ENCODE data around the gene MDFI.

The MDFI gene

GRCh38 chr6:41674231-41675000 lies 36.1 kb downstream of the MDFI start:
- no peak for DNase-seq

GRCh38 chr6:41675176-41675775 lies 37.0 kb downstream of the MDFI start:
- DNase-seq, result no peak

GRCh38 chr6:41675992-41676391 lies 37.7 kb downstream of the MDFI start:
- no peak for DNase-seq

- DNase-seq, result no peak
Observed at GRCh38 chr6:41676431-41676830, 38.2 kb downstream of the MDFI start.

GRCh38 chr6:41677124-41677921 lies 39.1 kb downstream of the MDFI start:
- DNase-seq, result no peak

- no peak for DNase-seq
Observed at GRCh38 chr6:41678511-41679084, 40.3 kb downstream of the MDFI start.

- no peak for DNase-seq
Observed at GRCh38 chr6:41679696-41680095, 41.4 kb downstream of the MDFI start.

- DNase-seq, result no peak
Observed at GRCh38 chr6:41680182-41680965, 42.1 kb downstream of the MDFI start.

- peak; percentile 81 for DNase-seq
Observed at GRCh38 chr6:41682056-41682477, 43.8 kb downstream of the MDFI start.

- DNase-seq, result no peak
Observed at GRCh38 chr6:41682497-41683272, 44.4 kb downstream of the MDFI start.

- DNase-seq, result no peak
Observed at GRCh38 chr6:41683273-41683522, 44.9 kb downstream of the MDFI start.

GRCh38 chr6:41683523-41684310 lies 45.4 kb downstream of the MDFI start:
- DNase-seq, result peak; percentile 73

- no peak for DNase-seq
Observed at GRCh38 chr6:41684311-41685180, 46.3 kb downstream of the MDFI start.

GRCh38 chr6:41685641-41686380 lies 47.5 kb downstream of the MDFI start:
- no peak for DNase-seq

- no peak for DNase-seq
Observed at GRCh38 chr6:41687501-41688175, 49.4 kb downstream of the MDFI start.

GRCh38 chr6:41688256-41688965 lies 50.1 kb downstream of the MDFI start:
- DNase-seq, result no peak

GRCh38 chr6:41689171-41690008 lies 51.1 kb downstream of the MDFI start:
- DNase-seq, result no peak
